Activated CD4-positive, alpha-beta T cell treated with anti-CD3 and anti-CD28 coated beads, Interleukin-2, amount 50 U/mL, for 16 hours (primary cell): Measurements from ENCODE around the gene ANKRD16.
"Not testable (repeated sequence)": the region's sequence is repeated elsewhere in the genome, so short reads cannot be mapped to it uniquely, and the experiment has no call there.

Experiments
- DNase-seq: peaks from one replicate; pipeline ENCODE4 v3.0.0-alpha.2; 2020

ANKRD16 gene

DNA sequence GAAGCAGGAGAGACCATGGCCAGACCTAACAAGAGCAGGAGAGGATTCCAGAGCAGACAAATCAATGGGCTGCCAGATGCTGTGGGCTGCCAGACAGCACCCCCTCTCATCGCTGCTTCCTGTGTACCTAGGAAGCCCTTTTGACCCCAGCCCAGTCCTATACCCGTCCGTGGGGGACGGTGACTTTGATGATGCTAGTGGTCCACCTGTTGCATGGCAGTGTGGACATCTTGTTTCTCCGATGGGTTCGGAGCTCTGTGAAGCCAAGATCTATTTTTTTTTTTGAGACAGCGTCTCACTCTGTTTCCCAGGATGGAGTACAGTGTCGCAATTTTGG lies 58.3 kb downstream of the ANKRD16 start:
- DNase-seq = no peak

DNA sequence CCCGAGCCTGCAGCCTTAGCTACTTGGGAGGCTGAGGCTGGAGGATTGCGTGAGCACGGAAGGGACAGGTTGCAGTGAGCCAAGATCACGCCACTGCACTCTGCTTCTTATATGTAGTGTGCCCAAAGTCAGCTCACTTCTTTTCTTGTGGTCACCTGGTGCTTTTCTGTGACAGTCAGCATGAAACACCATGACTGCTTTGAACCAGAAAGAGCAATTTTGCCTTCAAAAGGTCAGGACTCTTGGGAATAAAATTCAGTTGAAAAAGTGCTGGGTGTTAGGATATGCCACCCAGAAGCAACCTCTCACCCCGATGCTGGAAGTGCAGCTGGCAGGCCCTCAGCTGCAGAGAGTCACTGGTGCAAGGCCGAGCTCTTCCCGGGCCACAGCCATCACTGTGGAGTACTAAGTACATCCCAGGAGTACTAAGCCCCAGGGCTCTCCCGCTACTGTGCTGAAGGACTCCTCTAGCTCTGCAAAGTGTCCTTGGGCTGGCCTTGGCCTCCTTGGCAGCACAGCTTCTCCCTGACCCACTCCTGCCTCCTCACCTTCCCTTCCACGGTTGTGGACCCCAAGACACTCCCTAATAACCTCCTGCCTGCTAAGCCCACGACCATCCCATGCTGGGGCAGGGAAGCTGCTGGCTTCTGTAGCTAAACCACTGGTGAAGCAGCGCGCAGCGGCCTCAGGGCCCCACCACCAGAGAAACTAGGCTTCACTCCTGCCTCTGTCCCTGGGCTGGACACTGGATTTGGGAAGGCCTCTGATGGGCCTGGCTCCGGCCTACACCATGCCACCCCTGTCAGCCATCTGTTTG lies 58.9 kb downstream of the ANKRD16 start:
- DNase-seq = no peak

DNA sequence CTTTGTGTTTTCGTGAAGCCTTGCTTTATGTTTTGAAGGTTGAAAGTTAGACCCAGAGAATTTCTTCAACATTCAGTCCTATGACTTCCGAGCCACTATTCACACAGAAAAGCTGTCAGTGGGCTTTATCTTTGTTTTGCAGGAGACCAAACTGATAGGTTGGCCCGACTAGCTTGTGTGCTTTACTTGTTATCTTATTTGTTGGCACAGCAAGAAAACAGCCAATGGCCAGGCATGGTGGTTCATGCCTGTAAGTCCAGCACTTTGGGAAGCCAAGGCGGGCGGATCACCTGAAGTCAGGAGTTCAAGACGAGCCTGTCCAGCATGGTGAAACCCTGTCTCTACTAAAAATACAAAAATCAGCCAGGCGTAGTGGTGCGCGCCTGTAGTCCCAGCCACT lies 60.4 kb downstream of the ANKRD16 start:
- no peak for DNase-seq

DNA sequence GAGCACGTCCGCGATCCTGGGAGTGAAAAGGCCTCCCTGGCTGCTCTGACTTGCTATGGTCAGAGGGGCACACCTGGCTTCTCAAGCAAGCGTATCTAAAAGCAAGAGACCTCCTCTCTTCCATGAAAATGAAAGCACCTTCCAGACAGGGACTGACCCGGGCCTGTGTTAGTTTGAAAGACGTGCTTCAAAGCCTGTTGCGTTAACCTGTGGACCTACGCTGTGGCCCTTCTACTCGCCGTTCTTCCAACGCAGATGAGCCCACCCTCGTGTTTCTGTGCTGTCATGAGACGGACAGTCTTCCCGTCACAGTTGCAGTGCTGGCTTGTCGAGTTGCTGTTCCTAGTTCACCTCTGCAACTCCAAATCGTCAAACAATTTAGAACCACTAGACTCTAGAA lies 61.0 kb downstream of the ANKRD16 start:
- DNase-seq = no peak

DNA sequence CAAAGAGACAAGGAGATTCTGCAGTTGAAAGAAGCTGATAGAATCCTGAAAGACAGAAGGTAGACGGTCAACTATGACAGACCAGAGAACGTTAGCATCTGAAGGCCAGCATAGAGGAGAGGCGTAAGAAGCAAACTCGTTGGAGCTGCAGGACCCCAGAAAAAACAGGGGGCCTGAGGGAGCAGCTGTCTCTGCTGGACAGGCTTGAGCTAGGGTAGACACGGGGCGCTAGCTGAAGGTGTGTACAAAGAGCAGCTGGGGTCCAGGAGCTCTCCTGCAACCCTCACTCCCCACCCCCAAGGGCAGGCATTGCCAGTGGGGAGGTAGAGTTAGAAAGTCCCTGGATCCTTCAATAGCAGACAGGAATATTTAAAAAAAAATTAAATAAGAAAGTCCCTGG lies 61.9 kb downstream of the ANKRD16 start:
- no peak for DNase-seq

DNA sequence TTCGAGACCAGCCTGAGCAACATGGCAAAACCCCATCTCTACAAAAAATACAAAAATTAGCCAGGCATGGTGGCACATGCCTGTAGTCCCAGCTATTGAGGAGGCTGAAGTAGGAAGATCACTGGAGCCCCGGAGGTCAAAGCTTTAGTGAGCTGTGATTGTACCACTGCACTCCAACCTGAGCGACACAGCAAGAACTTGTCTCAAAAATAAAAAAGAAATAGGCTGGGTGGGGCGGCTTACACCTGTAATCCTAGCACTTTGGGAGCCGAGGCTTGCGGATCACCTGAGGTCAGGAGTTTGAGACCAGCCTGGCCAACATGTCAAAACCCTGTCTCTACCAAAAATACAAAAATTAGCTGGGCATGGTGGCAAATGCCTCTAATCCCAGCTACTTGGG lies 63.2 kb downstream of the ANKRD16 start:
- not testable (repeated sequence) for DNase-seq

DNA sequence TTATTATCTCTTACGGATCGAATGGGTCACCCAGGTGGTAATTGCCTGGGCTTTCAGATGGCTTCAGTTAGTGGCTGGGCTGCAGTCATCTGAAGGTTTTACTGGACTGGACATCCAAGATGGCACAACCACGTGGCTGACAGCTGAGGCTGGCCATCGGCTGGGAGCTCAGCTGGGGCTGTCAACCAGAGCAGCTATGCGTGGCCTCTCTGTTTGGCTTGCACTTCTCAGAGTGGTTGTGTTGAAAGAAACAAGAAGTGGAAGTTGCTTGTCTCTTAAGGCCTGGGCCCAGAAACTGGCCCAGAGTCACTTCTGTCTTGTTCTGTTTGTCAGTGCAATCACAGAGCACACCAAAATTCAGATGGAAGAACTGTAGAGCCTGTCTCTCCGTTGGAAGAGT lies 70.8 kb downstream of the ANKRD16 start:
- DNase-seq = no peak

DNA sequence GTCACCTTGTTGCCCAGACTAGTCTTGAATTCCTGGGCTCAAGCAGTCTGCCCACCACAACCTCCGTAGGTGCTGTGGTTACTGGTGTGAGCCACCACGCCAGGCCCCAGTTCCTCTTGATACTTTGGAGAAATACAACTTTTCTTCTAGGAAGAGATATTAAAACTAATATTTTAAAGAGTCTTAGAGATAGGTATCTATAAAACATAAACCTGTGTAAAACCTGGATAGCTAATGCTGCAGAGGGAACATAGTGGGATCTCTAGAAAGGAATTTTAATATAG lies 71.7 kb downstream of the ANKRD16 start:
- DNase-seq = no peak

DNA sequence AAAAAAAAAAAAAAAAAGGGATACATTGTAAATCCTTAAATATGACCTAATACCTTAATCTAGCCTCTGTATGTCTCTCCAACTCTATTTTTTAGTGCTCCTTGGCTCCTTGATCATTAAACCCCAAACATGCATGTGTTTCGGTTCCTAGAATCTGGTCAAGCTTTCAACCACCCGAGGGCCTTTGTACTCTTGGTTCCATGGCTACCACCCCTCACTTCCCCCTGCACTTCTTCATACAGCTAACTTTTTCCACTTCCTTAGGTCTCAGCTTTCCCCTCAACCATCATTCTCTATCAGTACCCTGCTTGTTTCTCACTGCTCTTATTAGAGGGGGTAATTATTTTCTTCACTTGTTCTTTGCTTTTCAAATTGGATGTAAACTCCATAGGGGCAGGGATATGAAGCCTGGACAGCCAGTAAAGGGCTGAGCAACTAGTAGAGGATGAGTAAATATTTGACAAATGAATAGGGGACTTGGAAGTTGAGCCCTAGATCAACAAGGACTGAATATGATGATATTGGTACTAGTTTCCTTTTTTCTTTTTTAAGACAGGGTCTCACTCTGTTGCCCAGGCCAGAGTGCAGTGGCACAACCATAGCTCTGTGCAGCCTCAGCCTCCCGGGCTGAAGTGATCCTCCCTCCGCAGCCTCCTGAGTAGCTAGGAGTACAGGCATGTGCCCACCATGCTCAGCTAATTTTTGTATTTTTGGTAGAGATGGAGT lies 72.2 kb downstream of the ANKRD16 start:
- DNase-seq = no peak

DNA sequence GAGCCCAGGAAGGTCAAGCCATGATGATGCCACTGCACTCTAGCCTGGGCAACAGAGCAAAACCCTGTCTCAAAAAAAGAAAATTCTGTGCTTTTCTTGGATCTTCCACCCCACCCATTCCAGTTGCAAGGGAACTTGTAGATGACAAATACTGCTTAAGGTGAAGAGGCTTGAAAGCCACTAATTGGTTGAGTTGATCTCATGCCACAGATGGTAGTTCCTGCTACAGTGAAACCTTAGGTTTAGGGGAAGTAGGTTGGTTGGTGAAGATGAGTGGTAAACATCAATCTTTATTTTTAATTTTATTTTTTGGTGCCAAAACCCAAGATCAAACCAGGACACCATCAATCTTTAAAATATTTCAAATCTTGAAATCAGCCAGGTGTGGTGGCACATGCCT lies 73.5 kb downstream of the ANKRD16 start:
- DNase-seq = no peak

DNA sequence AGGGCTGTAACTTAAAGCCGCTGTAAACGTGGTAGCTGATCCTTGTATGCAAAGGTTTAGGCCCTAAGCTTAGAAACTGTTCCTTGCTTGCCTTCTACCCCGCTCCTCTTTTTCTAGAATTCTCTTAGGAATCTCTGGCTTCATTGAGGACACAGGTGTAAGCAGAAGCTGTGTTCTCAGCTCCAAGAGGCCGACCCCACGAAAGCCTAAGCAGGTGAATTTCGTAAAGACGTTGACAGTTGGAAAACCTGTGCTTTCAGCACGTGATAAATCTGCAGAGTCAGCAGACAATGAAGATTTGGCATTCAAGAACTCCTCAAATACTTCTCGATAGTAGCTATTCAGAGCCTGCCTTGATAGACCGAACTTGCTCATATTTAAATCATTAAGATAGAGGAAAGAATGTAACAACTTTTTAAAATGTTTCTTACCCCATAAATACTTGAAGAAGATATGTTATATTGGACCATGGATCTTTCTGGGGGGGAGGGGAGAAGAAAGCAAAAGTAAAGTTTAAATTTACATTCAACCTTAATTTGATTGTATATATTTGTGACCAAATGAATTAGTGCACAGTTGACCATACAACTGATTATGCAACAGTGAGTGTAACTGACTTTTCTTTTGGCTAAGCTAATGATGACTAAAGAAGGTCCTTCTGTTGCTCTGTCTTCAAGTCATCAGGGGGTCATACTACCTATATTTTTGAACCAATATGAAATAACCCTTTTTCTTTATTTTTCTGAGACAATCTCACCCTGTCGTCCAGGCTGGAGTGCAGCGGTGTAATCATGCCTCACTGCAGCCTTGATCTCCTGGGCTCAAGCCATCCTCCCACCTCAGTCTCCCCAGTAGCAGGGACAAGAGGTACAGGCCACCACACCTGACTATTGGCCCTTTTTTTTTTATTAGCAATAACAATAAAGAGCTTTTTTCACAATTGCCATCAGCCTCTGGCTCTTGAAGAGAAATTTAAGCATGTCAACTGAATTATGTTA lies 75.3 kb downstream of the ANKRD16 start:
- DNase-seq = peak; percentile 51

DNA sequence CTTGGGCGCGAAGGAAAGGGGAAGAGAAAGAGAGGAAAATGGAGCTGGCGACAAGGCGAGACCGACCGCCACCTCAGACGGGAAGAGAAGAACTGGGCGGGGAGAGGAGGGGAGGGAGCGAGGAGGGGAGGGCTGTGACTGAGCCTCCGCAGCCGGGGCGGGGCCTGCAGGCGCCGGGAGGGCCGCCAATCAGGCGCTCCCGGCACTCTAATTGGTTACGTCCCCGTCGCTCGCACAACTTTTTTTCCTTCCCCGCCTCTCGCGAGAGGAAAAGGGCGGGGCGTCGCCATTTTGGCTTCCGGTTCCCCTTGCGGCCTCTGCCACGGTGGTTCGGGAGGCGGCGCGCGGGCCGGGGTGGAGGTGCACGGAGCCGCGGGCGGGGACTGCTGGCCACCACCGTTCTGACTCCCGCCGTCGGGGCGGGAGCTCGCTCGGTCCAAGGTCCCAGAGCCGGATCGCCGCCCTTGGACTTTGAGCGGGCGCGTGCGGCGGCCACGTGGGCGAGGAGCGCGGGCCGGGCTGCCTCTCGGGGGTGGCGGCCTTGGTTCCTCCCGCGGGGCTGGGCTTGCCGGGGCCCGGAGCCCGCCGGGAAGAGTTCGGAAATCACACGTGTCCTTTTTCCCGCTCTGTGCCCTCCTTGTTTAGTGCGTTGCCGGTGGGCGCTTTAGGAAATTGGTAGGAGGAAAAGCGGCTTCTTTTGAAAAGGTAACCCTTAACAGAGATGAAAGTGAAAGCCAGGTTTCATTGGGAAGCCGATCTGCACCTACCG lies 76.2 kb downstream of the ANKRD16 start, which contains the start of gene GDI2:
Gene GDI2 (minus strand): TSS at position 94 of the 769 bp plus-strand sequence. CDS start 176 bp downstream, outside the sequence.
- peak; percentile 97 for DNase-seq

DNA sequence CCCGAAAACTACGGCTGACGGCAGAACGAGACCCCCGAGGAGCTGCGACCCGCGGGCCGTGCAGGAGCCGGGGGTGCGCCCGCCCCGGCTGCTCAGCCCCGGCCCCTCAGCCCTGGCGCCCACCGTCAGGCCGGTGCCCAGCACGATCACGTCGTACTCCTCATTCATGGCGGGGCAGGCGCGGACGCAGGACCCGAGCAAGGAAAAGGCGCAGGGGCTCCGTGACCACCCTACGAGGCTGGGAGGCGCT lies 76.7 kb downstream of the ANKRD16 start:
- no peak for DNase-seq

DNA sequence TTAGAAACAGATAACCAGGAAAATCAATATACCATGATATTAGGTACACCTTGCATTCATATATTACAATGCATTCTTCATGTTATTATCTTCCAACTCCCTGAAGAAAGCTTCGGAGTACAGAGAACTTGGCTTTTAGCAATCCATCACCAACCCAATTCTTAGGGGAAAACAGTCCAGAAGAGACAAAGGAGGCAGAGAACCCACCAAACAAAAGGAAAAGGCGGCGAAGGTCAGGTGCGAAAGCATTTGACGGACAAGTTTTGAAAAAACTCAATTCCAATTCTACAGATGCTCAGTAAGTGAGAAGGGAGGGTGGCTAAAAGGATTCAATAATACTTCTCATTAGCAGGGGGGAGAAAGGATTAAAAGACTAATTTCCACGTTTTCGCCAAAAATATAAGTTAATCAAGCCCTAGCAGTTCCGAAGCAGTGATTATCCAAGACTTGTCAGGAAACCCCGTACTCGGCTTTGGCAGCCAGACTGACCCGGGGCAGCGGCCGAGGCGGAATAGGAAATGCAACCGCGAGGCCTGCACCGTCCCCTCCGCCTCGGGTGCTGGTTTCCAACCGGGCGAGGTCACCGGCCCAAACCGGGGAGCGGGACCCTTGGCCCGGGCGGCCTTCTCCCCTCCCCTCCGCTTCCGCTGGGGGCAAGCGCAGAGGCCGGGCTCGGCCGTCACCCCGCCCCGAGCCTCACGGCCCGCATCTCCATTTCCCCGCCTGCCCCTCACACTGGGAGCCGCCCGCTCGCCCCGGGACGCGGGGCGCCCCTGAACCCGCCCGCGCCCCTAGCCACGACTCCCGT lies 77.2 kb downstream of the ANKRD16 start:
- DNase-seq = peak; percentile 39
